Astrocyte of the cerebellum (primary cell): ENCODE data around the gene BANF1.
A peak's percentile ranks its signal among the peaks of the same experiment; 100 is the strongest.

ENCODE experiments used
- DNase-seq: peaks from one replicate; pipeline ENCODE4 v3.0.0-alpha.2; 2011; ENCODE audit warnings: low read depth
- H3K4me3 ChIP-seq: 2 replicates; pipeline ENCODE4 v1.5.1; 2011; ENCODE audit warnings: mild to moderate bottlenecking, low read depth, low read length, moderate library complexity
- in situ Hi-C: cut with HindIII; loops from 2 replicates; pipeline ENCODE4 v1.10.0; 2017; ENCODE audit warnings: low sequenced_read_pairs
- TF ChIP-seq, protein P1 (sequence below): IDR thresholded peaks from 2 replicates; pipeline ENCODE4 v1.5.1; 2012; ENCODE audit warnings: low read length, low read depth, moderate library complexity, mild to moderate bottlenecking; ENCODE audit errors: missing control alignments

BANF1 gene

GRCh38 chr11:66044757-66045156, 42.5 kb downstream of the BANF1 start:
- no peak for DNase-seq
- in situ Hi-C loops, result no loop called here
- TF ChIP-seq, protein P1, sequence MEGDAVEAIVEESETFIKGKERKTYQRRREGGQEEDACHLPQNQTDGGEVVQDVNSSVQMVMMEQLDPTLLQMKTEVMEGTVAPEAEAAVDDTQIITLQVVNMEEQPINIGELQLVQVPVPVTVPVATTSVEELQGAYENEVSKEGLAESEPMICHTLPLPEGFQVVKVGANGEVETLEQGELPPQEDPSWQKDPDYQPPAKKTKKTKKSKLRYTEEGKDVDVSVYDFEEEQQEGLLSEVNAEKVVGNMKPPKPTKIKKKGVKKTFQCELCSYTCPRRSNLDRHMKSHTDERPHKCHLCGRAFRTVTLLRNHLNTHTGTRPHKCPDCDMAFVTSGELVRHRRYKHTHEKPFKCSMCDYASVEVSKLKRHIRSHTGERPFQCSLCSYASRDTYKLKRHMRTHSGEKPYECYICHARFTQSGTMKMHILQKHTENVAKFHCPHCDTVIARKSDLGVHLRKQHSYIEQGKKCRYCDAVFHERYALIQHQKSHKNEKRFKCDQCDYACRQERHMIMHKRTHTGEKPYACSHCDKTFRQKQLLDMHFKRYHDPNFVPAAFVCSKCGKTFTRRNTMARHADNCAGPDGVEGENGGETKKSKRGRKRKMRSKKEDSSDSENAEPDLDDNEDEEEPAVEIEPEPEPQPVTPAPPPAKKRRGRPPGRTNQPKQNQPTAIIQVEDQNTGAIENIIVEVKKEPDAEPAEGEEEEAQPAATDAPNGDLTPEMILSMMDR, result no peak
- no peak overlapping the region for H3K4me3 ChIP-seq

DNA sequence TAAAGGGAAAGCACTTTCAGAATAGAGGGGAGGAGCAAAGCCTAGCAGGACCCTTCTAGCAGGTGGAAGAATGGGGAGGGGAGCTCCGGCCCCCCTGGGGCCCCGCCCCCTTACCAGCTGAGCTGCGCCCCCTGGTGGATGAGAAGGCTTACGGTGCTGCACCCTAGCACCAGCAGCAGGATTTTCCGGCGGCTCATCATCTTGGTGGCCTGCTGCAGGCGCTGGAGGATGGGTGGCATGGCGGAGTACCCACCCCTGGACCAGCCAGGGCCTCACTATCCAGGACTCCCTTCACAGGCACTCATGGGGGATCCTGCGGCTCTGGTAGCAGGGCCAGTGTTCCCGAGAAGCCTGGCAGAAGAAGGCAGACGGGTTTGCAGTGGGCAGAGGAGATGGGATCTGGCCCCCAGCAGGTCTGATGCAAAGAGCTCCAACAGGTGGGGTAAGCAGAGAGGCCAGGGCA, 42.9 kb downstream of the BANF1 start:
- in situ Hi-C loops, result no loop called here
- TF ChIP-seq, protein P1, result peak; percentile 94
- H3K4me3 ChIP-seq, result no peak overlapping the region

GRCh38 chr11:66046901-66047300, 44.6 kb downstream of the BANF1 start:
- no peak overlapping the region for H3K4me3 ChIP-seq
- DNase-seq, result no peak
- in situ Hi-C loops, result no loop called here
- TF ChIP-seq, protein P1, result no peak

More for the DNA sequence above, 42.9 kb downstream of the BANF1 start:
- peak; percentile 43 for DNase-seq

DNA sequence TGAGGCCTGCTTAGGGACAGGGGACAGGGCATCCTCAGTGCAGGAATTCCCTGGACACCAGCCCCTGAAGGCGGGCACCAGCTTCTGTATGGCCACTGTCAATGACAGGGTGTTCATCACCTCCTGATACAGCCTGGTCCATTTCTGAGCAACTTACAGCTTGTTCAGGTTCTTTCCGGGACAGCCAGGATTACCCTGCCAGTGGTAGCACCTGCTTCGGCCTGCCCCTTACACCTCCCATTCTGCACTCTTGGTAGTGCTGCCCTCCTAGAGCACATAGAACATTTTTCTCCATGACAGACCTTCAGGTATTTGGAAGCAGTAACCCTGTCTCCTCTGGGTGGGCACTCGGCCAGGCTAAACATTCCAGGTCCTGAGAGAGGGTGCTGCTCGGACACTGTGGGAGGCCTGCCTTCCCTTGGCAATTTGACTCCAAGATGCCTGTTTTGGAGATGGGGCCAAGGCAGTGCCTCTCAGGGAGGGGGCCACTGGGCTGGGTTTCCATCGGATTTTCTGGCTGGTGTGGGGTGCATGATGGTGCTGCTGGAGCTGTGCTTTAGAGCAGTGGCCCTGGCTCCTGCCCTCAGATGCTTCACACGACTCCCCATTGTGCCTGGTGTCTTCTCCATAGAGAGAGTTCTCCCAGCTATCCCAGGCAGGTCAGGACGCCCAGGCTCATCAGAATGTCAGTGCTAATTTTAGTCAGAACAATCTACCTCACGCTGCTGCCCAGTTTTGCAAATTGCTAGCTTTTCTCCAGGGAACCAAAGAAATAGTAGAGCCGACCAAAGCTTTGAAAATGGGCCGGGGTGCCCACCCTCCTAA, 45.5 kb downstream of the BANF1 start:
- in situ Hi-C loops, result no loop called here
- no peak for DNase-seq
- H3K4me3 ChIP-seq, result no peak overlapping the region
- TF ChIP-seq, protein P1, result no peak

- peak within 1 kb of the TSS; percentile 24 for H3K4me3 ChIP-seq
- DNase-seq, result no peak
- TF ChIP-seq, protein P1, result no peak
- in situ Hi-C loops, result no loop called here
Observed at GRCh38 chr11:66048547-66049323, 46.4 kb downstream of the BANF1 start, which contains the start of gene GAL3ST3. TSS of gene GAL3ST3 (minus strand) at chr11:66049161. CDS start at chr11:66045415, 3,746 bp downstream.

DNA sequence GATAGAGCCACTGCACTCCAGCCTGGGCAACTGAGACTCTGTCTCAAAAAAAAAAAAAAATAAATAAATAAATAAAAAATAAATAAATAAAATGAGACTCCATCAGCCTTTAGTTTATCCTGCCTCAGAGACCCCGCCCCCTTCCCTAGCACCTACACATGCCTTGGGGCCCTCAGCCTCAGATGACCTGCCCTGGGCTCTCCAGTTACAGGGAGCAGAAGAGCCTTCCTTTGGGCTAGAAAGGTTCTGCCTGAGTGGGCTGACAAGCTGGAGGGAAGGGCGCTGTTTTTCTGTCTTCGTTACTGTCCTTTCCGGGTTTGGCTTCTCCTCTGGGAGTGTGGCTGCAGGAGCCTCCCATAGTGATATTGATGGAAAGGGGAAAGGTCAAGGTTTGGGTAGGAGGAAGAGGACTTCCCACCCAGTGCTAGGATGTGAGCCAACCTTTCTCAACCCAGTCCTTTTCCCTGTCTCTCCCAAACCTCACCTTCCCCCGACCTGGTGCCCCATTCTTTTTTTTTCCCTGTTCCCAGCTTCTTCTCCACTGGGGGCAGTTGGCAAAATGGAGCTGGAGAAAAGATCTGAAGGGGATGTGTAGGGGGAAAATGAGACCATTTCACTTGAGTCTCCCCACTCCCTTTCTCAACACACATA, 48.4 kb downstream of the BANF1 start:
- TF ChIP-seq, protein P1, result no peak
- in situ Hi-C loops, result no loop called here
- DNase-seq, result no peak
- no peak overlapping the region for H3K4me3 ChIP-seq
